HG03095 (cell line): ENCODE data around the gene CARD16.
"Not testable (repeated sequence)": the region's sequence is repeated elsewhere in the genome, so short reads cannot be mapped to it uniquely, and the experiment has no call there.

Source experiments
- ATAC-seq: cut with Tn5 transposase; IDR thresholded peaks from one replicate; pipeline ENCODE4 v1.9.1; 2021; ENCODE audit warnings: moderate library complexity; ENCODE audit not compliant: unreplicated experiment

Gene CARD16

DNA sequence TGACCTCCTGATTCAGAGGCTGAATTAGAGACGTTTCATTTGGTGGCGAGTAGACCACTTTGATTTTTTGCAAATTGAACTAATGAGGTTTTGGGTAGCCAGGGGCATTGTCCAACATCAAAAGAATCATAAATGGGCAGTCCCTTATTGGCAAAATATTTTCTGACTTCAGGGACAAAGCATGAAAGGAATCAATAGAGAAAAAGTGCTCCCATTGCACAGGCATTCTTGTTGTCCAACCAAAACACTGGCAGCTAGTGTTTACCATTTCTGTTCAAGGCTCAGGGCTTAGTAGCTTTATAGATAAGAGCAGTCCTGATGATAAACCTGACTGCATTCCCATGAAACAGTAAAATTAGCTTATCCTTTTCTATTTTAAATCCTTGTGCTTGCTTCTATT, 6.4 kb upstream of the CARD16 start:
- ATAC-seq, result no peak

DNA sequence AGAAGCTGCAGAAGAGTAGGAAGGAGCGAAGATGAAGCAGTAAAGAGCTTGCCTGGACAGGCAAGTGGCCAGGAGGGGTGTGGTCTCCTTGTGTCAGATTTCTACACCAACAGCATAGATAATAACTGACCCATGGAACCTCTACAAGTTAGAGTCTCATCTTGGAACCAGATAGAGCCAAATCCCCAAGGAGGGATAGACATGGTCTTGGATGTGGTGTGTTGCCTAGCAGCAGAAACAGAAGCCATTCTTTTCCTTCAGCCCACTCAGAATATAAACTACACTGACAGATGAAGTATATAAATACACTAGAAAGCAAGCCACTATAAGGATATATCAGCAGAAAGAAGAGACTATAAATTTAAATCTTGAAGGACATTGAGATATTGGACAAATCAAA, 4.3 kb upstream of the CARD16 start:
- no peak for ATAC-seq

DNA sequence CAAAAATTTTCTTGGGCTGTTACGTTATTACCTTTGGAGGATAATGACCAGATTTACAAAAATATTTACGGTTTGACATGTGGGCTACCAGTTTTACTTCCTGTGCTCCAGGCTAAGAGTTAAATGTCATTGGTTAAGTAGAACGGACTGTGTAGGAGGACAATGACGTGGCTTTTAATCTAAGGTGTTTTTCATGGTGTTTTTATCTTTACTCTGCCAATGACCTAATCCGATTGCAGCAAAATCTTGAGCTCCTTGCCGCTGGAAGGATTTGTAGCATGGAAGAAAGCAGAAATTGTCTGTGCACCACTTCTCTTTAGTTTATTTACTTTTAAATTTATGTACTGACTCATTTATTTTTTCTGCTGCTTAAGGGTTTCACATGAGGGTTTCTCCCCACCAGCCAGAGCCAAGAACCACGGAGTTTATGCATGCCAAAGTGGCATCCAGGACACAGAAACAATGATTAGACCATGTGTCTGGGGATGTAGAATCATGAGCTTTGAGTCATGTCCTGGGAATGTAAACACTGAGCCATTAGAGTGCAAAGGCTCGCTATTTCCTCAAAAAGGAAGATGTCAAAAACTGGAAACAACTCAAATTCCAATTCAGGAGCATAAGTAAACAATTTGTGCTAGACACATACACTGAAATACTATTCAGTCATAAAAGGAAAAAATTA, 1.9 kb upstream of the CARD16 start:
- ATAC-seq, result no peak

DNA sequence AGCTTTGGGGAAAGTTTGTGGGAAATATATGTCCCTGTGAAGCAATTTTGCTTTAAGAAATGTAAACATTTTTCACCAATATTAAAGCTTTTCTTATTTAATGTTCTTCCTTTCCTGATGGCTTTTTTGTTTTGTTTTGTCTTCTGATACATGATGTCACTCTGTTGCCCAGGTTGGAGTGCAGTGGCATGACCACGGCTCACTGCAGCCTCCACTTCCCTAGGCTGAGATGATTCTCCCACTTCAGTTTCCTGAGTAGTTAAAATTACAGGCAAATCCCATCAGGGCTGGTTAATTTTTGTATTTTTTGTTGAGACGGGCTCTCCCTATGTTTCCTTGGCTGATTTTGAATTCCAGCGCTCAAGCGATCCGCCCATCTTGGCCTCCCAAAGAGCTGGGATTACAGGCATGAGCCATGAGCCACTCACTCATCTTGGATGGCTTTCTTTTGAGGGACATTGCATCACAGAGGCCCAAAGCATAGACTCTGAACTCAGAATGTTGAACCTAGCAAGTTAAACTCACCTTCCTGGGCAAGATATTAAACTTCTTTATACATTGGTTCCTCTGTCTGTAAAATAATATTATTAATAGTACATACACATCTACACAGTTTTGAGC, 651 bp upstream of the CARD16 start:
- ATAC-seq, result no peak

DNA sequence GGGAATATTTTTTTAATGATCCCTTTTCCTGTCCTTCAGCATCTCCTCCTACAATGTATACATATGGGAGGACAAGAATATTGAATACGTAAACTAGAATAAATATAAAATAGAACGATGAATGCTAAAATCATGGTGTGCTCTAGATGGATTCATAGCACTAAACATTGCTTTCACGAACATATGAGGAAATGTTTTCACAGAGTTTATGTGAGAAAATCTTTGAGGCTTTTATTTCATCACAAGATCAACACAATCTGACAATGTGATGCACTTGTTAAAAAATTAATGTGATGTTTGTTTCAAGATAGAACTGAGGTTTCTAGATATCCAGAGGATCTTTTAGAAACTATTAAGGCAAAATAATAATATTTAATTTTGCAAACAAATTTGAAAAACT, 3.0 kb downstream of the CARD16 start:
- no peak for ATAC-seq

DNA sequence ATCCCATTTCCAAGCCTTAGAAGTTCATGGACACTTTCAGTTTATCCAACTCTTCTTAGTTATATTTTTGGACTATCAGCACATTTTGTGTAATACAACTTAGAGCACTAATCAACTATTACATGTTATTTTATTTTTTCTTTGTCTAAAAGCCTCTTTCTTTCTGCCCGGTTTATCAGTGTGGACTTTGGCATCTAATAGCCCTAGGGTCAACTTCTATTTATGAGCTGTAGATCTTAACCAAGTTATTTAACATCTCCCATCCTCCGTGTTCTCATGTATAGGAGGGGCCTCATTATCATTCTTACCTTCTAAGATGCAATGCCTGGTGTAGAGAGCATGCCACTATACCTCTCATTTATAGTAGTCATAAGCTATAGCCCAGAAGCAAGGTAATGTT, 4.4 kb downstream of the CARD16 start:
- no peak for ATAC-seq

DNA sequence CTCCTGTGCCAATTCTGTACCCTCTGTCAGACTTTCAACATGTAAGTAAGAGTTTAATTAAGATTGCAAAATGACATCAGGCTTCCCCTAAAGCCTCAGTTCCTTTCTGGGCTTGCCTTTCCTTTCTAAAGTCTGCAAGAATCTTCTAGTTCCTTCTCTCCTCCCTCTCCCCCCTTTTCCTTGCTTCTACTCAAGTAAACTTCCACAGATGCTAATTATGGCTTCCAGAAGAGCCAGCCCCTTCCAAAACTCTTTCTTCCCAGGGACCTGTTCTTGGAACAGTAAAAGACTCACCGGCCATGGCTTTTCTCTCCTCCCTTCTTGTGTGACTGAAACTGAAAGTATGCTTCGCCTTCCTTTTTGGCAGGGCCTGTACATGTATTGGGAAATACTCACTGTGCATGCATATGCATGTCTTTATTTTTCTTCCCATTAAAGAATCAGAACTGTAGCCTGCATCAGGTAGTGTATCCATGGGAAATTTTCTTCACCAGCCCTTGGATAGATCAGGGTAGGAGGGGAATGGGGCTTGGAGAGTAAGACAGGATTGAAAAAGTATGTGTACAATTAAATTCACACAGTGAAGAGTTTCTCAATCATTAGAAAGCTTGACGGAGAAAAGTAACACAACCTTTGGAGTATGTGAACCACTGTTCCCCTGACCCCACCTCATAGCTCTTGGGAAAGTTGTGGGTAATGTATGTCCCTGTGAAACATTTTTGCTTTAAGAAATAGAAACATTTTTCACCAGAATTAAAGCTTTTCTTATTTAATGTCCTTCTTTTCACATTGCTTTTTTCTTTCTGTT, 10.1 kb downstream of the CARD16 start, which contains the start of gene CASP1:
Gene CASP1, minus strand, starts transcription at position 332 of the 808 bp plus-strand sequence. Its CDS starts 31 bp downstream, at position 301.
- ATAC-seq, result peak; percentile 93

DNA sequence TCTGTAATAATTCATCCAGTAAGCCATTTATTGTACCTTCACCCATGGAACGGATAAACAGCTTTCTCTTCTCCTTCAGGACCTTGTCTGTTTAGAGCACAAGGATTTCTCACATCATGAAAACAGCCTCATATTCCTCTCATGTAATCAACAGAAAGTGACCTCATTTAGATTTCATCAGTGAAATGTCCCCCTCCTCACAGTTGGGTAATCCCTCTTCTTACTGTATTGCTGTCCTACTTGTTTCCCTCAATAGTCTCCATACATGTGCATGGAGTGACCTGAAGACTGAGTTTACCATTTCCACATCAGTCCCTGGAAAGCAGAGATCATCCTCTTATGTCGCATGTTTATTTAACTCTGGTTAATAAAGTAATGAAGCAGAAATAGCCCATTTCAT, 10.7 kb downstream of the CARD16 start:
- not testable (repeated sequence) for ATAC-seq

DNA sequence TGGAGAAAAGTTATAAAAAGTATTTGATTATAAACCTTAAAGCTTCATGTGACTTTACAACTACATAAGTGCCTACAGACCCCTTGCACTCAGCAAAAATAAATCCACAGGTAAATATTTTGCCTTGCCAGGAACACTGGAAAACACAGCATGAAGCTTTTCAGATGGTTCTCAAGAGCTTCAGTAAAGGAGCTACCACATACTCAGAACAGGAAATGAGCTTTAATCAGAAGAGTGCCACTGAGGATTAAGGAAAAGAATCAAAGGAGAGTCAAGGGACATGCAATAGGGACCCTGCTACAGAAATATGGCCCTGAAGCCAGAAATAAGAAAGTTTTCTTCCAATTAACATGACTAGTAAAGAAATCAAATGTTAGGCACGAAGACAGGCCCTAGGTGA, 11.4 kb downstream of the CARD16 start:
- no peak for ATAC-seq

DNA sequence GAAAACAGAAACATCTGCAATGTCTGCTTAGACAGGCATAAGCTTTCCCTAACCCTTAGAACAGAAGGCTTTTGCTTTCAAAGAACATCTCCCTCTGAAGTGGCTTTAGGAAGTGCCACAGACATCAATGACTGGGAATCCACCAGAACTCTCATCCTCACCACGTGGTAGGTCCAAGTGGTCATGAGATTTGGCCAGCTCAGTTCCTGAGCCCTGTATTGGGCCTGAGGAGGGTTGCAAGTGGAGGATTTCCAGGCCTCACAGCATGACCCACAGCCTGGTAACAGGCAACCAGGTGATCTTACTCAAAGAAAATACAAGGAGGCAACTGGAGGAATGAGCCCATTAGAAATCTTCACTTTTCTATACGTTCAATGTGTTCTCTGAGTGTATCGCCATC, 11.8 kb downstream of the CARD16 start:
- no peak for ATAC-seq

DNA sequence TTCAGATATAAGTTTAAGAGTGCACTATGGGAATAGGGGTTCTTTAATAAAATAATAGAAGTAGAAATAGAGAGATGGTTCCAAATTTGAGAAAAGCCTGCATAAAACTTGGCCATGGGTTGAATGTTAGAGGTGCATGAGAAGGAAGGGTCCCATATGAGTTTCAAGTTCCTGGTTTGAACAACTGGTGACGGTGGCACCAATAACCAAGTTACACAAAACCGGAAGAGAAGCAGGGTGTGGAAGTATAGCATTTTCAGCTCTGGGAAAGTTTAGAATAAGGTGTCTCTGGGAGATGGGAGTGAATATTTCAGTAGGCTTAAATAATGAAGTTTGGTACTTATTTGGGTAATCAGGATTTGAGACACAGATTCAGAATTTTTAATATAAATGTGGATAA, 12.6 kb downstream of the CARD16 start:
- no peak for ATAC-seq

DNA sequence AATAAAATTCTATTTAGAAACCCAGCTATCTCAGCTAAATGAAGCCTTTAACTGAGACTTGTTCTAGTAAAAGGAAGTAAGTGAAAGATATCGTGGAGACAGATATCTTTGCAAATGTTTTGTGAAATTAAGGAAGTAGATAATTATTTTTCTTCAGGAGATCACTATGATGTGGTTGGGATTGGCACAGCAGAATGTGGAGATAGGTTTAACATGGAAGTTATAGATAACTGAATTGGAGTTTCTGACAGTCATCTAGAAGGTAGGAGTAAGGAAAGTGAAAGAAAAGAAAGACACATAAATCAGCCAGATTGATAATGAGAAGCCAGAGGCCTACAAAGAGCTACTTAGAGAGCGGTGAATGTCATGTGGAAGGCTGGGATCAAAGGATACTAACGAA, 17.5 kb downstream of the CARD16 start:
- no peak for ATAC-seq

DNA sequence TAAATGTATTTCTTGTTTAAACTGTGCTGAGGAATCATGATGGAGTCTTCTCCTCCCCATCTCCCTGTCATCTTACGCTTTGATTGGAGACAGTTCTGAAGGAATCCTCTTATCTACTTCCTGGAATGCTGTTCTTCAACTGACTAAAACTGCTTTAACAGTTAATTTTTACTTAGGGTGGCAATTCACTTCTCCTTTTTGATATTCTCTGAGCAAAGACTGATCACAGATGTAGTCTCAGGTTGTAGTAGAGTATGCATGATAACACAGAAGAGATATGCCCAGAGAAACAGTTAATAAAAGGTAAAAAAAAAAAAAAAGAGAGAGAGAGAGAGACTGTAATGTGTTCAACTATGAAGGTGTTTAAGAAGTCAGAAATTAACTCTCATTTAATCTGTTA, 20.7 kb downstream of the CARD16 start:
- no peak for ATAC-seq

DNA sequence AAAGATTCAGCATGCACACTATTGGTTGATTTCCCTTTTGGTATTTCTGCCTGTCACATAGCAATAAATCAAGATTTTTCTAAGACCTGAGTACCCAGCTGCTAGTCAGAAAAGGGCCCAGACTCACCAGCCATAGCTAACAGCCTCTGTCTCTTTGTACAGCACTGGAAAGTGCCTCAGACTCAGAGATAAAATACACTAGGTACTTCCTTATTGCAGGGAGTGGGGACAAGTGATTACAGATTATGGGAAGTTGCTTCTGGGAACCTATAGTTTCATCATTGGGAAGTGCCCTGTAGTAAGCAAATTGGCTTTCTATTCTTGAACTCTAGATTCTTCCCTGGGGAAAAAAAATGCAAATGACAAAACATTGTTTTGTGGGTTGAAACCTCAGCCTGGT, 22.1 kb downstream of the CARD16 start, which contains the start of gene CASP5:
Gene CASP5, minus strand, starts transcription at position 166 of the 400 bp plus-strand sequence. Its CDS starts 32 bp downstream, at position 134.
- ATAC-seq, result no peak

DNA sequence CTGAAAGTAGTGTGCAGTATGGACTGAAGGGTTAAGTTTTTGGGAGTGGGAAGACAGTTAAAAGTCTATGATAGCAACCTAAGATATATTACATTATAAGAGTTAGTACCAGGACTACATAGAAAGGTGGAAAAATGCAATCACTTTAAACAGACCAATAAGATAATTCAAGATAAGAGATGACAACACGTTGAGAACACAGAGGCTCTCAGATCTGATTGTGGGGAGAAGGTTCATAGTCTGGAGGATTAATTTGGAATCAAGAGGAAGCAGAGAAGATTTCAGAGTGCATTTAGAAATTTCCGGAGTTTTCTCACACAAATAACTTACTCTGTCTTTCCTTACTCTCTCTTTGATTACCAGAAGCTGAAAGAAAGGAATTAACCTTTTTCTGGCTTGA, 22.6 kb downstream of the CARD16 start:
- ATAC-seq, result no peak

DNA sequence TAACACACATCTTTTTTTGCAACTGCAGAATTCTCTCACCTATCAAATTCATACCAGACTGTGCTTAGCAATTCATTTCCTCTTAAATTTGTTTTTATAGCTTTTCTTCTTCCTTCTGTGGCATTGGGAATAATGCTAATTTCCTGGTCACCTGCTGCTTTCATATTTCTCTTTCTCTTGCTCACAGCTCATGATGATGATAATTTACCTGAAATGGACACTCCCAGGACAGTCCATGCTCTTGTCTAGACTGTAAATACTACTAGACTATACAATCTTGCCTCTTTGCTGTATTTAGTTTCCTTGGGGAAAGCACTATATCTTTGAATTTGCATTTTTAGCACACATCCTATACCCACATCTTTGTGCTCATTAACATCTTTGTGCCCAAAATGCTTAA, 37.7 kb downstream of the CARD16 start:
- no peak for ATAC-seq

DNA sequence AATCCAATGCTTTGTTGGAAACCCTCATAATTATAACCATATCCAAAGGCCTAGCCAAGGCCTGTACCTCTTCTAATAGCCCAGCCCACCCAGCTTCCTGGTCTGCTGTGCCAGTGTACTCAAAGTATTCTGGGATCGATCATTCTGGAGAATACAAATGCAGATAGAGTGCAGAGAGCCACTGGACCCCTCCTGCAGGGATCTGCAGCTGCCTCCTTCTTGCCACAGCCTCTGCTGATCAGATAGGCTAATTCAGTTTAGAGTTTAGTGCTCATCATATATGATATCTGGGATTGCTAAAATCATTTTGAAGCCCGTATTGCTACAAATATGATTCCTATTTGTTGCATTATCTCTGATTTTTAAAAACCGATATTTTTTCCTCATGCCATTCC, 39.7 kb downstream of the CARD16 start:
- ATAC-seq, result no peak

DNA sequence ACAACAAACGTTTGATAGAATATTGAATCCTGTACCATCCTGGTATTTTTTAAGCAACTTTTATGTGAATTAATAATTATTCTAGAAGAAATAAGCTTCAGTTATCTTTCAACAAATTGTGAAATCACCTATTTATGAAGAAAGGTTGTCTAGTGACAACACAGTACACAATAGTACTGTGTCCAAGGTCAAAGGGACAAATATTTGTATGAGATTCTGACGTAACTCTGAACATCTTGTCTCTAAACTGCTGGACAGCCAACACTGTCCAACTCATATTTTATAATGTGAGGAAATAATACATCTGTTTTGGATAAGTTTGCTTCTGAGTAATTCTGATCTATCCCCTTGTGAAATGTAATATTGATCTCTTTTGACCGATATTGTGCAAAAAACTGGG, 41.1 kb downstream of the CARD16 start:
- ATAC-seq, result no peak

DNA sequence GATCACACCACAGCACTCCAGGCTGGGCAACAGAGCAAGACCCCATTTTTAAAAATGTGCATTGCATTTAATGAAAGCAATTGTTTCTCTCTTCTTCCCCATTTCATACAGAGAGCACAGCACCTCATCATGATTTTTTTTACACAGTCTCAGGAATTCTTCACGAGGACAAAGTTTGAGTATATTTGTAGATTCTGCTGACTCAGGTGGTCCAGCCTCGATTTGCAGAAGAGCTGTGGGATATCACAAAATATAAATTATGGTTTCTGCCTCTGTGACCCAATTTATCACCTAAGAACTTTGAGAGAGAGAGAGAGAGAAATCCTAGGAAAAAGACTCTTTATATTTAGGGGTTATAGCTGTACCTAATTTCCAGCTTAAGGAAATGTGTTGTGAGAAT, 42.0 kb downstream of the CARD16 start:
- ATAC-seq, result no peak

DNA sequence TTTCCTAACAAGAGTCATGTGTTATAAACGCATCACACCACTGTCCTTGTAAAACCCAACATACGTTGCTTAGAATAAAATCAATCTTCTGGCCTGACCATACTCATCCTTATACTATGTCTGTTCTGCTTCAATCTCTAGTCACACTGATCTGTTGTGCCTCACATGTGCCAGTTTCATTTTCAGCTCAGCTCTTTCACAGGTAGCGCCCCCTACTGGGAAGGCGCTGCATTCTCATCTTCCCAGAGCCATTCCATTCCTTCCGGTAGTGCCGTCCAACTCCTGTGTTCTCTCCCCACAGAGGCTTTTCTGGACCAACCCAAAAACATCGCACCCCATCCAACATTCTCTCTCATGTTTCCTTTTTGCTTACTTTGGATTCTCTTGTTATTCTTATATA, 44.3 kb downstream of the CARD16 start:
- peak; percentile 84 for ATAC-seq

DNA sequence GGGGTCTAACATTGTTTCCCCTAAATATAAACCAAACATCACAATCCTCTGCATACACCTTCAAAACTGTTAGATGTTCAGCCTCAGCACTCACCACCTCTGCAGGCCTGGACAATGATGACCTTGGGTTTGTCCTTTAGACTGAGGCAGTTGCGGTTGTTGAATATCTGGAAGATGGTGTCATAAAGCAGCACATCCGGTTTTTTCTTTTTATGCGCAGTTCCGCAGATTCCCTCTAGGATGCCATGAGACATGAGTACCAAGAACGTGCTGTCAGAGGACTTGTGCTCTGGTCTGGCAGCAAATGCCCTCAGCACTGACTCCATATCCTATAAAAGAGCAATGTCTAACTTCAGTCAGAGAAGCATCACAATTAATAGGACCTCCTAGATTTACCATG, 45.0 kb downstream of the CARD16 start:
- no peak for ATAC-seq

DNA sequence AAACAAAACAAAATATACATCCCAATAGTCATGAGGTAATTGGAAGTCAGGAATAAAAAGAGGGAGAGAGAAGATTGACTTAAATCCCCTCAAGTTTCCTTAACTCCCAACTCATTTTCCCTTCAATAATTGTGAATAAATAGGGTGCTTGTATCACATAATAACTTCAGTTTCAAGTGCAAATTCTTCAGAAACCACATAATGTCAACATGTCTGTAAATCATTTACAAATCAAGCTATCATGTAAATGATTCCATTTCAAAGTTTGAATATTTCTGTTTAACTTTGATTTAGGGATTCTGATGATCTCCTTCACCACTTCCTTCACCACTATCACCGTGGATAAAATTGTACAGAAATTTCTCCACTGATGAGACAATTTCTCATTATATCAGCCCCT, 45.4 kb downstream of the CARD16 start:
- no peak for ATAC-seq
